Transverse colon (tissue), 4 donors: Measurements from ENCODE around the gene TAF5L.

Source experiments
- POLR2A ChIP-seq: fragments of 450-650 bp; IDR thresholded peaks from one replicate; pipeline ENCODE4 v1.6.1; 2016; ENCODE audit warnings: antibody characterized with exemption, mild to moderate bottlenecking, moderate library complexity
- POLR2AphosphoS5 ChIP-seq, 3 donors: sonication (generic); formaldehyde crosslinking; IDR thresholded peaks; one replicate each; pipeline ENCODE4 v1.6.1; 2016; ENCODE audit warnings: antibody characterized with exemption in 3 of 3
- TF ChIP-seq, protein P1 (sequence below), 5 experiments: fragments of 200-600 bp in 3 of 5; fragments of 450-650 bp in 2 of 5; sonication (generic) in 3 of 5; IDR thresholded peaks; 1 replicate in 2 of 5; 2 replicates in 3 of 5; pipeline ENCODE4 v1.5.1; 2016 to 2017; ENCODE audit warnings: antibody characterized with exemption in 5 of 5, inconsistent platforms in 3 of 5, mild to moderate bottlenecking in 2 of 5, moderate library complexity in 1 of 5

DNA sequence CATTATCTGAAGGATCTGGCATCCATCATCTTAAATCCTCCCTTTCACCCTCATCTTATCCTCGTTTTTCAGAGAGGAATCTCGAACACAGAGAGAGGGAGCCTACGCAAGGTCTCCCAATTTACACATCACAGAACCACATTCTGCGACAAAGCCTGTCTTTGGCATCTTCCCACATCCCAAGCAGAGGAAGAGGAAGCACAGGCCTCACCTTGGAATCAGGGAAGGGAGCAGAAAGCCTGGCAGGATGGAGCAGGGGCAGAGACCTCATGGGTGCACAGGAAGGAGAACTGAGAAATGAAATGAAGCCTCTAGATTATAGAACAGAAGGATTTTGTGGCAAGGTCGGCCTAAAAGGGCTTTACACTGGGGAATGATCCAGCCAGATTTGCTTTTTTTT is 73.2 kb downstream of the TAF5L start:
- TF ChIP-seq POLR2A = no peak
- TF ChIP-seq, protein P1, sequence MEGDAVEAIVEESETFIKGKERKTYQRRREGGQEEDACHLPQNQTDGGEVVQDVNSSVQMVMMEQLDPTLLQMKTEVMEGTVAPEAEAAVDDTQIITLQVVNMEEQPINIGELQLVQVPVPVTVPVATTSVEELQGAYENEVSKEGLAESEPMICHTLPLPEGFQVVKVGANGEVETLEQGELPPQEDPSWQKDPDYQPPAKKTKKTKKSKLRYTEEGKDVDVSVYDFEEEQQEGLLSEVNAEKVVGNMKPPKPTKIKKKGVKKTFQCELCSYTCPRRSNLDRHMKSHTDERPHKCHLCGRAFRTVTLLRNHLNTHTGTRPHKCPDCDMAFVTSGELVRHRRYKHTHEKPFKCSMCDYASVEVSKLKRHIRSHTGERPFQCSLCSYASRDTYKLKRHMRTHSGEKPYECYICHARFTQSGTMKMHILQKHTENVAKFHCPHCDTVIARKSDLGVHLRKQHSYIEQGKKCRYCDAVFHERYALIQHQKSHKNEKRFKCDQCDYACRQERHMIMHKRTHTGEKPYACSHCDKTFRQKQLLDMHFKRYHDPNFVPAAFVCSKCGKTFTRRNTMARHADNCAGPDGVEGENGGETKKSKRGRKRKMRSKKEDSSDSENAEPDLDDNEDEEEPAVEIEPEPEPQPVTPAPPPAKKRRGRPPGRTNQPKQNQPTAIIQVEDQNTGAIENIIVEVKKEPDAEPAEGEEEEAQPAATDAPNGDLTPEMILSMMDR (IDR thresholded peaks at IDR 0.05) = no peak
- TF ChIP-seq POLR2AphosphoS5 (IDR thresholded peaks at IDR 0.05) = no peak
